ENCODE measurements around the gene STAB1. TPM values are rescaled to one million over a fixed set of nuclear protein-coding genes. Genes with fewer than 3 reads are reported as not detected.

The STAB1 gene
- polyA plus RNA-seq, 3 donors = 3.8 to 535 (median 15.8) TPM

DNA sequence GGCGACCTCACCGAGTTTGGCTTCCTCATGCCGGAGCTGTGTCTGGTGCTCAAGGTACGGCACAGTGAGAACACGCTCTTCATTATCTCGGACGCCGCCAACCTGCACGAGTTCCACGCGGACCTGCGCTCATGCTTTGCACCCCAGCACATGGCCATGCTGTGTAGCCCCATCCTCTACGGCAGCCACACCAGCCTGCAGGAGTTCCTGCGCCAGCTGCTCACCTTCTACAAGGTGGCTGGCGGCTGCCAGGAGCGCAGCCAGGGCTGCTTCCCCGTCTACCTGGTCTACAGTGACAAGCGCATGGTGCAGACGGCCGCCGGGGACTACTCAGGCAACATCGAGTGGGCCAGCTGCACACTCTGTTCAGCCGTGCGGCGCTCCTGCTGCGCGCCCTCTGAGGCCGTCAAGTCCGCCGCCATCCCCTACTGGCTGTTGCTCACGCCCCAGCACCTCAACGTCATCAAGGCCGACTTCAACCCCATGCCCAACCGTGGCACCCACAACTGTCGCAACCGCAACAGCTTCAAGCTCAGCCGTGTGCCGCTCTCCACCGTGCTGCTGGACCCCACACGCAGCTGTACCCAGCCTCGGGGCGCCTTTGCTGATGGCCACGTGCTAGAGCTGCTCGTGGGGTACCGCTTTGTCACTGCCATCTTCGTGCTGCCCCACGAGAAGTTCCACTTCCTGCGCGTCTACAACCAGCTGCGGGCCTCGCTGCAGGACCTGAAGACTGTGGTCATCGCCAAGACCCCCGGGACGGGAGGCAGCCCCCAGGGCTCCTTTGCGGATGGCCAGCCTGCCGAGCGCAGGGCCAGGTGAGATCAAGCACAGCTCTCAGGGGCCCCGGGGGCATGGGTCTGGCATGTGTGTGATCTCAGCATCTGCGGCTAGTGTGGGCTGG lies 7.1 kb upstream of the STAB1 start:
- H3K79me2 ChIP-seq (ENCODE audit: insufficient read depth, low read length) = peaks cover 6% of the 10 kb centered on the region
- no peak for DNase-seq
- Mint-ChIP-seq H3K4me3 (no peak overlapping the region), H3K36me3 (peaks cover 80 to 90% of the 10 kb centered on the region in 2 donors), H3K9me3 (peaks cover 0 to 3% (median 0%) of the 10 kb centered on the region in 7 donors), H3K4me1 (peaks cover 44% of the 10 kb centered on the region), H3K27me3 (ENCODE audit: low read depth in 3 of 3) (peaks cover 0 to 5% (median 0%) of the 10 kb centered on the region in 3 donors), H3K27ac (peak overlapping the region in 1 of 7 donors; percentile 62)
- H3K4me1 ChIP-seq (ENCODE audit: control insufficient read depth in 1 of 2, insufficient read depth in 2 of 2, low read length in 2 of 2) = peaks cover 35 to 47% of the 10 kb centered on the region in 2 donors
- WGBS (ENCODE audit: insufficient coverage) = 97% methylated on average over 54 of the region's 59 CpGs
- H2AFZ ChIP-seq (ENCODE audit: insufficient read depth, low read depth, low read length, poor library complexity, severe bottlenecking) = no peak overlapping the region
- intact Hi-C loops (cut with micrococcal nuclease) = no loop called here
- TF ChIP-seq, protein P1, sequence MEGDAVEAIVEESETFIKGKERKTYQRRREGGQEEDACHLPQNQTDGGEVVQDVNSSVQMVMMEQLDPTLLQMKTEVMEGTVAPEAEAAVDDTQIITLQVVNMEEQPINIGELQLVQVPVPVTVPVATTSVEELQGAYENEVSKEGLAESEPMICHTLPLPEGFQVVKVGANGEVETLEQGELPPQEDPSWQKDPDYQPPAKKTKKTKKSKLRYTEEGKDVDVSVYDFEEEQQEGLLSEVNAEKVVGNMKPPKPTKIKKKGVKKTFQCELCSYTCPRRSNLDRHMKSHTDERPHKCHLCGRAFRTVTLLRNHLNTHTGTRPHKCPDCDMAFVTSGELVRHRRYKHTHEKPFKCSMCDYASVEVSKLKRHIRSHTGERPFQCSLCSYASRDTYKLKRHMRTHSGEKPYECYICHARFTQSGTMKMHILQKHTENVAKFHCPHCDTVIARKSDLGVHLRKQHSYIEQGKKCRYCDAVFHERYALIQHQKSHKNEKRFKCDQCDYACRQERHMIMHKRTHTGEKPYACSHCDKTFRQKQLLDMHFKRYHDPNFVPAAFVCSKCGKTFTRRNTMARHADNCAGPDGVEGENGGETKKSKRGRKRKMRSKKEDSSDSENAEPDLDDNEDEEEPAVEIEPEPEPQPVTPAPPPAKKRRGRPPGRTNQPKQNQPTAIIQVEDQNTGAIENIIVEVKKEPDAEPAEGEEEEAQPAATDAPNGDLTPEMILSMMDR (IDR thresholded peaks at IDR 0.05) = no peak
- peaks cover 57 to 86% of the 10 kb centered on the region in 2 donors for H3K36me3 ChIP-seq (replicated peaks in 1 of 2; ENCODE audit: control insufficient read depth in 1 of 2, insufficient read depth in 2 of 2, low read length in 2 of 2)
- no peaks in the 10 kb centered on the region for H3K27me3 ChIP-seq (ENCODE audit: control insufficient read depth in 2 of 2, insufficient read depth in 2 of 2, low read length in 2 of 2)
- H4K20me1 ChIP-seq (ENCODE audit: insufficient read depth, low read length) = no peaks in the 10 kb centered on the region
- H3K4me2 ChIP-seq (replicated peaks; ENCODE audit: extremely low read depth, low read length, poor library complexity, severe bottlenecking) = no peak overlapping the region
- no peak overlapping the region for H3K9ac ChIP-seq (ENCODE audit: insufficient read depth, low read length, poor library complexity, severe bottlenecking)
- no peaks in the 10 kb centered on the region for H3K9me3 ChIP-seq (replicated peaks in 1 of 2; ENCODE audit: control insufficient read depth in 1 of 2, insufficient read depth in 1 of 2, low read length in 2 of 2)
- H3K27ac ChIP-seq (ENCODE audit: low read depth in 1 of 2, low read length in 2 of 2) = no peak overlapping the region
- no peak overlapping the region for H3K4me3 ChIP-seq (replicated peaks in 1 of 3; ENCODE audit: low read depth in 2 of 3, low read length in 3 of 3)

DNA sequence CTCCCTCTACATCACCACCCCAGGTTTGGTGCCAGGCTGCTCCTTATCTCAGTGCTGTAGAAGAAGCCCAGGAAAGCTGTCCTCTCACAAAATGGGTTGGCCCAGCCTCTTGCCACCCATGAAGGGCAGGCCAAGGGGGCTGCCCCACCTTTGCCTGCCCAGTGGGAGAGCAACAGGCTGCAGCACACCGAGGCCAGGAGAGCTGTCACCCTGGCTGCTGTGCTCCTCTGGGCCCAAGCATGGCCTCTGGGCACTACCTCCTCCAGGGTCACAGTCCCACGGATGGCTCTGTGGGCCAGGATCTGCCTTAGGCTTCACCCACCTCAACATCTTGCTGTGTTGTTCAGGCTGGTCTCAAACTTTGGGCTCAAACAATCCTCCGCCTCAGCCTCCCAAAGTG lies 6.4 kb upstream of the STAB1 start:
- H3K27ac Mint-ChIP-seq = no peak overlapping the region
- Histone ChIP-seq H3K9ac (ENCODE audit: insufficient read depth, low read length, poor library complexity, severe bottlenecking) (no peak overlapping the region), H3K4me1 (ENCODE audit: control insufficient read depth in 1 of 2, insufficient read depth in 2 of 2, low read length in 2 of 2) (peaks cover 42 to 54% of the 10 kb centered on the region in 2 donors), H3K27ac (ENCODE audit: low read depth in 1 of 2, low read length in 2 of 2) (no peak overlapping the region), H3K4me3 (replicated peaks in 1 of 3; ENCODE audit: low read depth in 2 of 3, low read length in 3 of 3) (no peak overlapping the region), H3K9me3 (replicated peaks in 1 of 2; ENCODE audit: control insufficient read depth in 1 of 2, insufficient read depth in 1 of 2, low read length in 2 of 2) (no peaks in the 10 kb centered on the region), H3K79me2 (ENCODE audit: insufficient read depth, low read length) (peaks cover 6% of the 10 kb centered on the region), H3K36me3 (replicated peaks in 1 of 2; ENCODE audit: control insufficient read depth in 1 of 2, insufficient read depth in 2 of 2, low read length in 2 of 2) (peaks cover 53 to 82% of the 10 kb centered on the region in 2 donors), H3K27me3 (ENCODE audit: control insufficient read depth in 2 of 2, insufficient read depth in 2 of 2, low read length in 2 of 2) (no peaks in the 10 kb centered on the region), H2AFZ (ENCODE audit: insufficient read depth, low read depth, low read length, poor library complexity, severe bottlenecking) (no peak overlapping the region), H3K4me2 (replicated peaks; ENCODE audit: extremely low read depth, low read length, poor library complexity, severe bottlenecking) (no peak overlapping the region), H4K20me1 (ENCODE audit: insufficient read depth, low read length) (no peaks in the 10 kb centered on the region)
- H3K27me3 Mint-ChIP-seq (ENCODE audit: low read depth in 3 of 3) = peaks cover 0 to 4% (median 0%) of the 10 kb centered on the region in 3 donors
- H3K9me3 Mint-ChIP-seq = peaks cover 0 to 3% (median 0%) of the 10 kb centered on the region in 7 donors
- H3K4me3 Mint-ChIP-seq = no peak overlapping the region
- H3K36me3 Mint-ChIP-seq = peaks cover 74 to 87% of the 10 kb centered on the region in 2 donors
- H3K4me1 Mint-ChIP-seq = peaks cover 51% of the 10 kb centered on the region
- TF ChIP-seq, protein P1 (IDR thresholded peaks at IDR 0.05) = no peak
- intact Hi-C loops (cut with micrococcal nuclease) = no loop called here
- DNase-seq = no peak
- WGBS (ENCODE audit: insufficient coverage) = 93% methylated on average over 3 of the region's 3 CpGs

All from CD14-positive monocyte (primary cell).